GM23248 (cell line): ENCODE measurements around the gene PIP5K1B.

ENCODE experiments used
- EZH2 ChIP-seq: fragments of 200-600 bp; sonication (generic); IDR thresholded peaks from 2 replicates; pipeline ENCODE4 v1.6.1; 2018; ENCODE audit warnings: antibody characterized with exemption, mild to moderate bottlenecking; ENCODE audit not compliant: insufficient read depth, poor library complexity, severe bottlenecking
- EZH2phosphoT487 ChIP-seq: fragments of 200-600 bp; sonication (generic); IDR thresholded peaks from 2 replicates; pipeline ENCODE4 v1.6.1; 2018; ENCODE audit warnings: antibody characterized with exemption, moderate library complexity, mild to moderate bottlenecking, low read depth; ENCODE audit not compliant: insufficient read depth

DNA sequence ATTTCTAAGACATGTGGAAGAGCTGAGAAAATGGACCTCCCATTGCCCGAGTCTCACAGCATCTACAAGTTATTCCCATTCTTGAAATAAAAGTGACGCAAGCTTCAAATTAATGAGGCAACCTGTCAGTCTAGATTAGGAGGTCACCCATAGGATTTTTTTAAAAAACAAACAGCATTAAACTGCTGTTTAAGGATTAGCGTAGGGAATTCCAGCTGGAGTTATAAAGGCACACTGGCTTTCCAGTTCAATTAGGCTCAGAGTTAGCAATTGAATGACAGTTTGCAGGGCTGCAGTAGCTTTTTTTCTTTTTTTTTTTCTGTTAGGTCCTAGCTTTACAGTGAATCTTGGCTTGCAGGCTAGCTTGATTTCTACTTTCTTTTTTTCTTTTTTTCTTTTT lies 292.6 kb downstream of the PIP5K1B start:
- TF ChIP-seq EZH2phosphoT487 (no peak), EZH2 (no peak)
